ENCODE measurements around the gene CADM2.

Gene CADM2

GRCh38 chr3:86029590-86029989 is 1070.8 kb downstream of the CADM2 start:
- Histone ChIP-seq H3K79me2 (ENCODE audit: insufficient read depth, low read length) (no peaks in the 10 kb centered on the region), H3K27ac (ENCODE audit: low read depth, low read length, poor library complexity, severe bottlenecking) (no peak overlapping the region), H3K4me3 (ENCODE audit: low read depth, low read length, poor library complexity, severe bottlenecking) (no peak overlapping the region), H2AFZ (ENCODE audit: low read length) (no peak overlapping the region), H3K27me3 (ENCODE audit: insufficient read depth, low read length) (no peaks in the 10 kb centered on the region), H3K4me2 (ENCODE audit: low read length) (no peak overlapping the region), H3K4me1 (ENCODE audit: insufficient read depth, low read length, severe bottlenecking) (no peaks in the 10 kb centered on the region), H3K36me3 (ENCODE audit: insufficient read depth, low read length) (no peaks in the 10 kb centered on the region), H3F3A (ENCODE audit: insufficient read depth, low read length) (no peaks in the 10 kb centered on the region), H4K20me1 (ENCODE audit: insufficient read depth, low read length) (no peaks in the 10 kb centered on the region), H3K9me3 (ENCODE audit: low read length) (no peaks in the 10 kb centered on the region), H3K9ac (ENCODE audit: low read length) (no peak overlapping the region), H3K9me2 (ENCODE audit: low read depth, low read length) (no peaks in the 10 kb centered on the region)
- no peak for TF ChIP-seq EZH2 (IDR thresholded peaks at IDR 0.05; ENCODE audit: borderline replicate concordance, low read length)
- TF ChIP-seq, protein P1, sequence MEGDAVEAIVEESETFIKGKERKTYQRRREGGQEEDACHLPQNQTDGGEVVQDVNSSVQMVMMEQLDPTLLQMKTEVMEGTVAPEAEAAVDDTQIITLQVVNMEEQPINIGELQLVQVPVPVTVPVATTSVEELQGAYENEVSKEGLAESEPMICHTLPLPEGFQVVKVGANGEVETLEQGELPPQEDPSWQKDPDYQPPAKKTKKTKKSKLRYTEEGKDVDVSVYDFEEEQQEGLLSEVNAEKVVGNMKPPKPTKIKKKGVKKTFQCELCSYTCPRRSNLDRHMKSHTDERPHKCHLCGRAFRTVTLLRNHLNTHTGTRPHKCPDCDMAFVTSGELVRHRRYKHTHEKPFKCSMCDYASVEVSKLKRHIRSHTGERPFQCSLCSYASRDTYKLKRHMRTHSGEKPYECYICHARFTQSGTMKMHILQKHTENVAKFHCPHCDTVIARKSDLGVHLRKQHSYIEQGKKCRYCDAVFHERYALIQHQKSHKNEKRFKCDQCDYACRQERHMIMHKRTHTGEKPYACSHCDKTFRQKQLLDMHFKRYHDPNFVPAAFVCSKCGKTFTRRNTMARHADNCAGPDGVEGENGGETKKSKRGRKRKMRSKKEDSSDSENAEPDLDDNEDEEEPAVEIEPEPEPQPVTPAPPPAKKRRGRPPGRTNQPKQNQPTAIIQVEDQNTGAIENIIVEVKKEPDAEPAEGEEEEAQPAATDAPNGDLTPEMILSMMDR (IDR thresholded peaks at IDR 0.05; ENCODE audit: low read length): no peak

DNA sequence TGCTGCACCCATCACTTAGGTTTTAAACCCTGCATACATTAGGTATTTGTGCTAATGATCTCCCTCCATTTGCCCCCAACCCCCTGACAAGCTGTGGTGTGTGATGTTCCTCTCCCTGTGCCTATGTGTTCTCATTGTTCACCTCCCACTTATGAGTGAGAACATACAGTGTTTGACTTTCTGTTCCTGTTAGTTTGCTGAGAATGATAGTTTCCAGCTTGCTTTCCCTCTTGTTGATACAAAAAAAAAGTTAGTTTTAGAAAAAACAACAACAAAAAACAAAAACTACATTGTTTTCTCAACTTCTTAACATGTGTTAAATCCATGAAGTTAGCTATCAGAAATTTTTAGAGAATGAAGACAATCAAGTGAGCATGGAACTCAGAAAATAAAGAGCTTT is 1079.1 kb downstream of the CADM2 start:
- no peak overlapping the region for H3K4me2 ChIP-seq (ENCODE audit: low read length)
- no peaks in the 10 kb centered on the region for H3K79me2 ChIP-seq (ENCODE audit: insufficient read depth, low read length)
- H3K27me3 ChIP-seq (ENCODE audit: insufficient read depth, low read length): no peaks in the 10 kb centered on the region
- H3K4me3 ChIP-seq (ENCODE audit: low read depth, low read length, poor library complexity, severe bottlenecking): no peak overlapping the region
- TF ChIP-seq, protein P1 (IDR thresholded peaks at IDR 0.05; ENCODE audit: low read length): no peak
- no peak for TF ChIP-seq EZH2 (IDR thresholded peaks at IDR 0.05; ENCODE audit: borderline replicate concordance, low read length)
- H3F3A ChIP-seq (ENCODE audit: insufficient read depth, low read length): no peaks in the 10 kb centered on the region
- H3K9me2 ChIP-seq (ENCODE audit: low read depth, low read length): no peaks in the 10 kb centered on the region
- no peaks in the 10 kb centered on the region for H4K20me1 ChIP-seq (ENCODE audit: insufficient read depth, low read length)
- no peak overlapping the region for H3K9ac ChIP-seq (ENCODE audit: low read length)
- H3K27ac ChIP-seq (ENCODE audit: low read depth, low read length, poor library complexity, severe bottlenecking): no peak overlapping the region
- H3K9me3 ChIP-seq (ENCODE audit: low read length): no peaks in the 10 kb centered on the region
- H3K4me1 ChIP-seq (ENCODE audit: insufficient read depth, low read length, severe bottlenecking): no peaks in the 10 kb centered on the region
- H2AFZ ChIP-seq (ENCODE audit: low read length): no peak overlapping the region
- no peaks in the 10 kb centered on the region for H3K36me3 ChIP-seq (ENCODE audit: insufficient read depth, low read length)

DNA sequence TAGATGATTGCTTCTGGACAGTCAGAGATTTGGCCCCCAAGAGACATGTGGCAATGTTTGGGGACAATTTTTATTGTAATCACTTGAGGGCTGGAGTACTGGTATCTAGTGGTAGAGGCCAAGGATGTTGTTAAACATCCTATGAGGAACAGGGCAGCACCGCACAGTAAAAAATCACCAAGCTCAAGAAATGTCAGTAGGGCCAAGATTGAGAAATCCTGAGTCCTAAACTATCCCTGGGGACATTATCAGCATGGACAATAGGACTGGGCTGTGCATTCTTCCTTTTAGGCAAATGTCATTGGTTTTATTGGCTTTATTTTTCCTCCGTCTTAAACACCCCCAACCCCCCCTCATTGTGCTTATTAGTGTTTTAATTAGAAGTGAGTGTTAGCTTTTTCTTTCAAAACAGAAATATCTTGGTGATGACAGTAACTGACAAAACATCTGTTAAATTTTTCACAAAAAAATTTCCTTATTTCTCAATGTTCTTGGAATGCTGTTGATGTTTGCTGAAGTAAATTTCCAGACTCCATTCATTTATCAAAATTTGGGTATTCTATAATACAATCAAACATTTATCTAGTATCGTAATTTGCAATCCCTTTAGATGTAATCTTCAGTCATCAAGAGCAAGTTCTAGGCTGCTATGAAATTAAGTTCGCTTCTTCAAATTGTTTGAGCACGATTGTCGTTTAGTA is 1087.8 kb downstream of the CADM2 start:
- Histone ChIP-seq H3K27me3 (ENCODE audit: insufficient read depth, low read length) (no peaks in the 10 kb centered on the region), H3K9ac (ENCODE audit: low read length) (no peak overlapping the region), H3K4me2 (ENCODE audit: low read length) (no peak overlapping the region), H3F3A (ENCODE audit: insufficient read depth, low read length) (no peaks in the 10 kb centered on the region), H2AFZ (ENCODE audit: low read length) (no peak overlapping the region), H3K36me3 (ENCODE audit: insufficient read depth, low read length) (no peaks in the 10 kb centered on the region), H3K9me3 (ENCODE audit: low read length) (no peaks in the 10 kb centered on the region), H3K27ac (ENCODE audit: low read depth, low read length, poor library complexity, severe bottlenecking) (no peak overlapping the region), H3K9me2 (ENCODE audit: low read depth, low read length) (no peaks in the 10 kb centered on the region), H3K79me2 (ENCODE audit: insufficient read depth, low read length) (no peaks in the 10 kb centered on the region), H3K4me3 (ENCODE audit: low read depth, low read length, poor library complexity, severe bottlenecking) (no peak overlapping the region), H3K4me1 (ENCODE audit: insufficient read depth, low read length, severe bottlenecking) (no peaks in the 10 kb centered on the region), H4K20me1 (ENCODE audit: insufficient read depth, low read length) (no peaks in the 10 kb centered on the region)
- TF ChIP-seq EZH2 (IDR thresholded peaks at IDR 0.05; ENCODE audit: borderline replicate concordance, low read length): no peak
- TF ChIP-seq, protein P1 (IDR thresholded peaks at IDR 0.05; ENCODE audit: low read length): no peak
